ENCODE measurements around the gene NDOR1.

The NDOR1 gene

GRCh38 chr9:137221506-137222111 is 16.1 kb downstream of the NDOR1 start:
- no peak for DNase-seq

- no peak for DNase-seq
Measured at GRCh38 chr9:137222190-137223077, 16.9 kb downstream of the NDOR1 start, which contains the start of gene RNF208. Gene RNF208, minus strand, starts transcription at chr9:137222240. Its CDS starts 1,028 bp downstream, at chr9:137221212.

DNA sequence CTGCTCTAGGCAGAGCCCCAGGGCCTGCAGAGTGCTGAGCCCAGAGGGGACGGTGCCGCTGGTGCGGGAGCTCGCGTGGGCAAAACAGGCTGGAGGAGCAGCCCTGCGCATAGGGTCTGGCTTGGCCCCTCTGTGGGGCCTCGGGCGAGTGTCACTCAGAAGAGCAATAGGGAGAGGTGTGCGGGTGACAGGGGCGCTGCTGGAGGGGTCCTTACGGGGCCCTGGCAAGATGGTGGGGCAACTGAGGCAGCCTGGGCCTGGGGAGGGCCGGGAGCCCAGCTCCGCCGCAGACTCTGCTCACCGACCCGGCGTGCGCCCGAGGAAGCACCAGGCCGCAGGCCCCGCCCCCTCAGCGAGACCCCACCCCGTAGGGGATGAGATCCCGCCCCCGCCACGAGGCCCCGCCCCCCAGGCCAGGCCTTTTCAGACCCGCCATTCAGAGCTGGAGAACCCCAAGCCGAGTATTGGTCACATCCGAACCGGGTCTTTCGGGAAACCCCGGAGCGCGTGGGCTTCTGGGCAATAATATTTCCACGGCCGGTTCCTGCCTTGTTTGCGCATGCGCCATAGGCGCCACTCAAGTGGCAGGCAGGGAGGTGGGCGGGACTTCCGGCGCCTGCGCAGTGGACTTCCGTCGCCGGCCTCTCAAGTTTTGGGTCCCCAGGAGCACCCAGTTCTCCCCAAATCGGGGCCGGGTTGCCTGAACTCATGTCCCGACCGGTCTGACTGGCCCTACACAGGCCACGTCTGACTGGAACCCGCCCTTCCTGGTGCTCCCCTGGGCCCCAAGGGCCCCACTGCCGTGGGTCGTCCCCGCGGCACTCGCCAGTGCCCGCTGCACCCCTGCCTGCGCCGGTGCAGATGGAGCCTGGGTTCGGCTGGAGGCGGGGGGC is 17.8 kb downstream of the NDOR1 start:
- peak; percentile 96 for DNase-seq

GRCh38 chr9:137224830-137225694 is 19.6 kb downstream of the NDOR1 start, which contains the start of gene CYSRT1:
Gene CYSRT1, plus strand, starts transcription at chr9:137225174. Its CDS starts 448 bp downstream, at chr9:137225622.
- no peak for DNase-seq

DNA sequence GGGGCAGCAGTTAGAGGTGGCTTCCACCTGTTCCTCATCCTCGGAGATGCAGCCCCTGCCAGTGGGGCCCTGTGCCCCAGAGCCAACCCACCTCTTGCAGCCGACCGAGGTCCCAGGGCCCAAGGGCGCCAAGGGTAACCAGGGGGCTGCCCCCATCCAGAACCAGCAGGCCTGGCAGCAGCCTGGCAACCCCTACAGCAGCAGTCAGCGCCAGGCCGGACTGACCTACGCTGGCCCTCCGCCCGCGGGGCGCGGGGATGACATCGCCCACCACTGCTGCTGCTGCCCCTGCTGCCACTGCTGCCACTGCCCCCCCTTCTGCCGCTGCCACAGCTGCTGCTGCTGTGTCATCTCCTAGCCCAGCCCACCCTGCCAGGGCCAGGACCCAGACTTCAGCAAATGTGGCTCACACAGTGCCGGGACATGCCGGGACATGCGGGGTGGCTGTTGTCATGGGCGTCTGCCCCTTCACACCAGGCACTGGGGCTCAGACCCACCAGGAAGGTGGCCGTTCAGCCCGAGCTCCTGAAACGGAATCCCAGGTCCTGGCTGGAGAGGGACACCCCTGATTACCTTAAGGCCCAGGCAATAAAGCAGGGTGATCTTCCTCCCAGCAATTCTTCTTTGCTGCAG is 20.3 kb downstream of the NDOR1 start:
- no peak for DNase-seq

DNA sequence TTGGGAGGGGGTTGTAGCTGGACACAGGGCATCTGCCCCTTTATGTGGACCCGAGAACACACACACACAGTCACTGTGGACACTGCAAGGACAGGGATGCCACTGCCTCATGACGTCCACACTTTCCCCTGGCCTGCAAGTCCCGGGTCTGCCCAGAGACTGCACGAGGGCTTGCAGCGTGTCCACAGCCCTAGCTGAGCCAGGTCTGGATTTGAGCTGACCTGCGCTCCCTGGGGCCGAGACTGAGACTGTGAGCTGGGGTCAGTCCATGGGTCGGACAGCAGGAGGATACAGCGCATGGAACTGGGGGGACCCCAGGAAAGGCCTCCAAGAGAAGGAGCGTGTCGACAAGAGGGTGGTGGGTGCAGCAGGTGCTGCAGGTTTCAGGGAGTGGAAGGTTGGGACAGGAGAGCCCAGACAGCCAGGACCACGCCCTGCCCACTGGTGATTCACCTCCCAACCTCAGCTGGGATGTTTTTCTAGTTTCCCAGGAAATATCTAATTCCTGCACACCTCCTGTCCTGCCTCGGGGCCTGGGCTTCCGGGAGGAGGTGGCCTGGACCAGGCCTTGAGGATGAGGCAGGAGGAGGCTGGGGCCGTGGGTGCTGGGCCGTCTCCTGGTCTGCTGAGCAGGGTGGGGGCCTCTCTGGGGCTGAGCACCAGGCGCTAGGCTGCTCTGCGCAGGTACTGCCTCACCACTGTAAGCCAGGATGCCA is 21.0 kb downstream of the NDOR1 start:
- DNase-seq, result no peak

DNA sequence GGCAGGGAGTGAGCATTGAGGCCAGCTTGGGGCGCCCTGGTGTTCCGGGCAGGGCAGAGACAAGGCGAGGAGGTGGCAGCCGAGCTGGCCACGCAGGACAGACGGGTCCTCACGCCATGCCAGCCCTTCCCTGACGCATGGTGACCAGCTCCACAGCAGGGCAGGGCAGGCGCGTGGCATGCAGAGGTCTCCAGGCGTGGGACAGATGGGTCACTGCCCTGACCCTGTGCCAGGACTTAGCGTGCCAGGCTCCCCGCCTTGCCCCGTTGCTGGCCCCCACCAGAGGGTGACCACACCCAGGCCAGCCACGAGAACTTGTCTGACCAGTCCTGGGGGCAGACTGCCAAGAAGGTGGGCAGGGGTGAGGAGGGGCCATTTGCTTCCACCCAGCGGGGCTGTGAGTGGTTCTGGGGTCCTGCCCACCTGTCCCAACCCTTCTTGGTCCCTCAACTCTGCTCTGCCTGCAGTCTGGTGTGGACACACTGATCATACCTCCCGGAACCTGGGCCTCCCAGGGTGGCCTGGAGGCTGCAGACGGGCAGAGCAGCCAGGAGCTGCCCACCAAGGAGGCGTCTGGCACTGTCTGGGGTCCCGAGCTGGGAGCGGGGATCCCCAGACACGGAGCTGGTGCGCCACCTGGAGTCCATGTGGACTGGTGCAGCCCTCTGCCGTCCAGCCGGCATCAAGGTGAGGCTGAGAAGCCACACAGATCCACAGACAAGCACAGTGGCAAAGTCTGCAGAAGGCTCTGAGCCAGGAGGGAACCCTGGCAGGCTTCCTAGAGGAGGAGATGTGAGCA is 21.8 kb downstream of the NDOR1 start, which contains the start of gene RNF224:
Gene RNF224 (plus strand): TSS at position 449 of the 799 bp plus-strand sequence. CDS start 834 bp downstream, outside the sequence.
- DNase-seq, result peak; percentile 86

DNA sequence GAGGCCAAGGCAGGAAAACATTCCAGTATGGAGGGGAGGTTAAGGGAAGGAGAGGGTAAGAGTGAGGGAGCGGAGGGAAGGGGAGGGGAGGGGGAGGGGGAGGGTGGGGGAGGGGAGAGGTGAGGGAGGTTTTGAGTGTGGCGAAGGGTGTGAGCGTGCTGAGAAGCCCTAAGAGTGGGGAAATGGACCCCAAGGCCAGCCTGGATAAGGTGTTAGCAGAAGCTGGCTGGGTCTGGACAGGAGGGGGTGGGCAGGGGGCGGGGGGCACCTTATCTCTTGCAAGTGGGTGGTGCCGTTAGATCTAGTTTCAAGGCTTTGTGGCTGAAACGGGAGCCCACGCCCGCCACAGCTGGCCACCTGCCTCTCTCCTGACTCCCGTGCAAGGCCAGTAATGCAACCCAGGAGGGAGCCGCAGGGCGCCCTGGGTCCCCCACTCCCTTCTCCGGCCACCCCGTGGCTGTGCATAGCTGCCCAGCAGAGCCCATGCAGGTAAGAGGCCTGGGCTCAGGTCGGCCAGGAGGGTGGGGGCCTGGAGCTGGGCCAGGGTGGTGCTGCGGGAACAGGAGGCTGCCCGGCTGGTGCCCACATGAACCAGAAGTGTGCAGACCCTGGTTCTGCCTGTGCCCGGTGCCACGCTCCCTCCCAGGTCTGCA is 22.5 kb downstream of the NDOR1 start:
- DNase-seq, result no peak

- DNase-seq, result no peak
Measured at GRCh38 chr9:137228506-137228967, 23.0 kb downstream of the NDOR1 start.

DNA sequence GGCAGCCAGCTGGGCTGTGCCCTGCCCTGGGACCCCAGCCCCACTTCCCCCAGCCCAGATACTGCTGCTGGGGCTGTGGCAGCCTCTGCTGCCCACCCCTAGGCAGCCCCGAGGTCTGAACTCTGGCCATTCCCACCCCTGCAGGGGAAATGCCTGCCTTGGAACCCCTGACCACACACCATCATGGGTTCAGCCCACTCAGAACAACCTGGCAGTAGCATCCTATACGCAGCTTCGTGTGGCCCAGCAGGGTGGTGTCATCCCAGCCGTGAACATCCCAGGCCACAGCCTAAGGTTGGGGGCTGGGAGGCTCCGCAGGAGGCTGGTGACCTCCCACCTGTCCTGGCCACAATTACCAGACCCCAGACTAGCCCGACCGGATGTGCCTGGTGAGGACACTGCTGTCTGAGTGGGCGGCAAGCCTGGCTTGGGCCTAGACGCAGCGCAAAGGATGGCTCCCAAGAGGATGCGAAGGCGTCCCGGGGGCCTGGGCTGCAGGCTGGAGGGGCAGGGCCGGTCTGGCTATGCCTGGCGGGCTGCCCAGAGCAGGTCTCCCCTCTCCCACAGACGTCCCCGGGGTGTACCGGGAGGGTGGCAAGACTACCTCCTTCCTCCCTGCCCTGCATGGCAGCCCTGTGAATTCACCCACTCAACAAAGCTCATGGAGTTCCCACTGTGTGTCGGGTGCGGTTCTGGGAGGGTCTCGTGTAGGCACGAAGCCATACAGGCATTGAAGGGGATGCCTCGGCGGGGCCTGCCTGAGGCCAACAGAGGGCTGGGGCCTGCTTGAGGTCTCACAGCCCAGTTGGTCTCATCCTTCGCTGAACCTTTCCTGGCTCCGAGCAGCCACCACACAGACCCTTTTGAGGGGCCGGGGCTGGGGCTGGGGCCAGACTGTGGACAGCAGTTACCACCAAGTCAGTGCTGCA is 23.7 kb downstream of the NDOR1 start:
- no peak for DNase-seq

- no peak for DNase-seq
Measured at GRCh38 chr9:137229903-137230704, 24.6 kb downstream of the NDOR1 start.

DNA sequence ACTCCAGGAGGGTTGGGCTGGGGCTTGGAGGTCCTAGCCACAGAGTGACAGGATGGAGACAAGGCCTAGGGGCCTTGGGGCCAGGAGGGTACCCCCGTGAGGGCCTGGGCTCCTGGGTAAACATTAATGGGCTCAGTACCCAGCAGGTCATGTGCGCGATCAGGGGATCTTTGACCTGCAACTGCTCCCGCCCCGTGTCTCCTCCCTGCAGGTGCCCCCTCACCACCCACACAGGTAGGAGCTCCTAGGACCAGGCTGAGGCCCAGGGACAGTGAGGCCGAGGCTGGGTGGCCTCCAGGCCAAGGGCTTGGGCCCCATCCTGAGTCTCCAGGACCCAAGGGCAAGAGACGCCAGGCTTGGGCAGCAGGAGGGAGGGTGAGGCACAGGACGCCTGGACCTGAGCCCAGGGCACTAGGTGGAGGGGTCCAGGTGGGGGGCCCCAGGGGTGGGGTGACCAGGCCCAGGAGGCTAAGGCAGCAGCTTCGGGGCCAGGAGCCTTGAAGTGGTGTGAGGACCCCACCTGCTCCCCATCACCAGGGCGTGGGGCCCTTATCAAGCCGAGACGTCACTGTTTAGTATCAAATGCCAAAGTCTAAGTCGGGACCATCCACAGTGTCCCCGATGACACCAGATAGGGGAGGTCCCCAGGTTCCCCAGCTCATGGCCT is 25.3 kb downstream of the NDOR1 start, which contains the start of gene SLC34A3:
Gene SLC34A3 (plus strand): TSS at position 197 of the 667 bp plus-strand sequence. CDS start 802 bp downstream, outside the sequence.
- no peak for DNase-seq

DNA sequence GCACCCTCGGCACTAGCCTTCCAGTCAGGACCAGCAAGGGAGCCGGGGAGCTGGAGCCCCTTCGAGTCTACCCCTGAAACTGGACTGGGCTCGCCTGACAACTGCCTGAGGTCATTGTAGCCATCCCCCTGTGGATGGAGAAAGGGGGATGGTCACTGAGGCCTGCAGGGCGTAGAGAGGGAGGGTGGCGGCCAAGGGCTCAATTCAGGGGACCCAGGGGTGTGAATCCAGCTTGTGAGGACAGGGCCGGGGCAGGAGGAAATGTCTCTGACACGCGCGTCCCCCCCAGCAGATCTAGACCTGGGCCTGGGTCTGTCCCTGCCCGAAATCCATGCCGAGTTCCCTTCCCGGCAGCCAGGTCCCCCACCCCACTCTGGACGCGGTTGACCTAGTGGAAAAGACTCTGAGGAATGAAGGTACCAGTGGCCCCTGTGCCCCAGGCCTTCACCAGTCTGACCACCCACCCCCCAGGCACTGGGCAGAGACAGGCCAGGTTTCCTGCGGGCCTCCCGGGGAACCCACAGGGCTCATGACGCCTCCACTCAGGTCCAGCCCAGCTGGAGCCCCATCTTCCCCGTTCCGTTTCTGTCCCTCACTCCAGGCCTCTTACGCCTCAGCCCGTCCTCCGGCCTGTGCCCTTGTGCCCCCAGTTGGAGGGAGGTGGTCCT is 26.0 kb downstream of the NDOR1 start:
- no peak for DNase-seq

DNA sequence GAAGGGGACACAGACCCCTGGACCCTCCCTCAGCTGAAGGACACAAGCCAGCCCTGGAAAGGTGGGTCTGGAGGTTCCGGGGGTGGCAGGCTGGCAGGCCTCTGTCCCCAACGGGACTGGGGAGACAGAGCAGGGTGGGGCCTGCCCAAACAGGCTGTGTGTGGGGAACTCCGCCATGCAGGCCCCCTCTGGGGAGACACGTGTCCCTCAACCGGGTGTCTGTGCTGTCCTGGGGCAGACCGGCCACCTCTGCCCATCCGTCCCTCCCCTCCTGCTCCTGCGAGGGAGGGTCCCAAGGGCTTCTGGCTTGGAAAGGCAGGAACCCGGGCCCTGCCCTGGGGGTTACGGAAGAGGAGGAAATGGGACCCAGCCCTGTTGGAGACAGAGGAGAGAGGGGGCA is 26.6 kb downstream of the NDOR1 start:
- DNase-seq, result no peak

DNA sequence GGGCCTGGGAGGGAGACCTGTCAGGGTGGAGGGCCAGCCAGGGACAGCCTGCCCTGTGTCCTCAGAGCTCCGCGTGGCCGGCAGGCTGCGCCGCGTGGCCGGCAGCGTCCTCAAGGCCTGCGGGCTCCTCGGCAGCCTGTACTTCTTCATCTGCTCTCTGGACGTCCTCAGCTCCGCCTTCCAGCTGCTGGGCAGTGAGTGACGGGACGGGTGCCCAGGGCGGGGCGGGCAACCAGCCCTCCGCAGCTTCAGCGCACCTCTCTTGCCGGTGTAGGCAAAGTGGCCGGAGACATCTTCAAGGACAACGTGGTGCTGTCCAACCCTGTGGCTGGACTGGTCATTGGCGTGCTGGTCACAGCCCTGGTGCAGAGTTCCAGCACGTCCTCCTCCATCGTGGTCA is 27.0 kb downstream of the NDOR1 start:
- DNase-seq, result no peak

Data from right forelimb (tissue), 1 donor.